Measurements from ENCODE around the gene MCTP1.

DNA sequence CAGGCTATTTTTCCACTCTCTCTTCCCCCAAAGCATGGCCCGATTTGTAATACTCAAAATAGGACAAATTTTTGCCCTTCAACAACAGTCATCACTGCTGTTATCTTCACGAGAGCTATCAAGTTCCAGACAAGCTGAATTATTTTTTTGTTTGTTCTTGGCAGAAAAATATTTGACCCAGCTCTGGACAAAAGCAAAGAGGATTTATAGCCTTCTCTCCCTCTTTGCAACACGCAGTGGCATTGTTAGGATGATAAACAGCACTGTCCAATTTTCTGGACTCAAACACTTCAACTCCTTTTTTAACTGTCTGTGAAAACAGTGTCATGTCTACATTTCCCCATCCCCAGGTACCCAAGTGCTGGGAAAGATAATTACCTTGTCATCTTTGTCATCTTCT, 506.2 kb downstream of the MCTP1 start:
- TF ChIP-seq, protein P1, sequence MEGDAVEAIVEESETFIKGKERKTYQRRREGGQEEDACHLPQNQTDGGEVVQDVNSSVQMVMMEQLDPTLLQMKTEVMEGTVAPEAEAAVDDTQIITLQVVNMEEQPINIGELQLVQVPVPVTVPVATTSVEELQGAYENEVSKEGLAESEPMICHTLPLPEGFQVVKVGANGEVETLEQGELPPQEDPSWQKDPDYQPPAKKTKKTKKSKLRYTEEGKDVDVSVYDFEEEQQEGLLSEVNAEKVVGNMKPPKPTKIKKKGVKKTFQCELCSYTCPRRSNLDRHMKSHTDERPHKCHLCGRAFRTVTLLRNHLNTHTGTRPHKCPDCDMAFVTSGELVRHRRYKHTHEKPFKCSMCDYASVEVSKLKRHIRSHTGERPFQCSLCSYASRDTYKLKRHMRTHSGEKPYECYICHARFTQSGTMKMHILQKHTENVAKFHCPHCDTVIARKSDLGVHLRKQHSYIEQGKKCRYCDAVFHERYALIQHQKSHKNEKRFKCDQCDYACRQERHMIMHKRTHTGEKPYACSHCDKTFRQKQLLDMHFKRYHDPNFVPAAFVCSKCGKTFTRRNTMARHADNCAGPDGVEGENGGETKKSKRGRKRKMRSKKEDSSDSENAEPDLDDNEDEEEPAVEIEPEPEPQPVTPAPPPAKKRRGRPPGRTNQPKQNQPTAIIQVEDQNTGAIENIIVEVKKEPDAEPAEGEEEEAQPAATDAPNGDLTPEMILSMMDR (conservative IDR thresholded peaks at IDR 0.05; ENCODE audit: low read length): no peak
- no peak for TF ChIP-seq EZH2phosphoT487 (IDR thresholded peaks at IDR 0.05; ENCODE audit: borderline replicate concordance)
